HG03342 (cell line): ENCODE data around the gene CLC.
A peak's percentile ranks its signal among the peaks of the same experiment; 100 is the strongest.
"Not testable (repeated sequence)": the region's sequence is repeated elsewhere in the genome, so short reads cannot be mapped to it uniquely, and the experiment has no call there.

Source experiments
- ATAC-seq: cut with Tn5 transposase; IDR thresholded peaks from one replicate; pipeline ENCODE4 v1.9.1; 2021; ENCODE audit warnings: mild to moderate bottlenecking, moderate library complexity; ENCODE audit not compliant: unreplicated experiment

CLC gene

GRCh38 chr19:39737891-39738290, at the start of gene CLC:
Gene CLC (minus strand): TSS chr19:39738029. CDS start chr19:39737952, 77 bp downstream.
- ATAC-seq, result no peak

GRCh38 chr19:39780894-39781293, 43.1 kb upstream of the CLC start:
- ATAC-seq, result no peak

GRCh38 chr19:39778763-39779162, 40.9 kb upstream of the CLC start, which contains the start of gene LEUTX:
Gene LEUTX (plus strand): TSS chr19:39778854. CDS start chr19:39778921, 67 bp downstream.
- ATAC-seq, result no peak

GRCh38 chr19:39768786-39769185, 31.0 kb upstream of the CLC start:
- no peak for ATAC-seq

- ATAC-seq, result no peak
Measured at GRCh38 chr19:39768334-39768733, 30.5 kb upstream of the CLC start.

GRCh38 chr19:39765091-39766076, 27.6 kb upstream of the CLC start:
- no peak for ATAC-seq

GRCh38 chr19:39761851-39762250, 24.0 kb upstream of the CLC start:
- ATAC-seq, result not testable (repeated sequence)

- ATAC-seq, result peak; percentile 29
Measured at GRCh38 chr19:39759457-39760184, 21.8 kb upstream of the CLC start.

- no peak for ATAC-seq
Measured at GRCh38 chr19:39754971-39755370, 17.1 kb upstream of the CLC start.

- no peak for ATAC-seq
Measured at GRCh38 chr19:39754544-39754943, 16.7 kb upstream of the CLC start.

GRCh38 chr19:39752795-39753194, 15.0 kb upstream of the CLC start:
- no peak for ATAC-seq

GRCh38 chr19:39752390-39752789, 14.6 kb upstream of the CLC start:
- no peak for ATAC-seq

GRCh38 chr19:39749981-39750380, 12.2 kb upstream of the CLC start:
- no peak for ATAC-seq

GRCh38 chr19:39746836-39747529, 9.2 kb upstream of the CLC start:
- ATAC-seq, result no peak

- ATAC-seq, result no peak
Measured at GRCh38 chr19:39745643-39746042, 7.8 kb upstream of the CLC start.

- ATAC-seq, result no peak
Measured at GRCh38 chr19:39740395-39740794, 2.6 kb upstream of the CLC start.

GRCh38 chr19:39738814-39739213, 985 bp upstream of the CLC start:
- ATAC-seq, result no peak

- ATAC-seq, result no peak
Measured at GRCh38 chr19:39737351-39737750, 478 bp downstream of the CLC start.

GRCh38 chr19:39736088-39736487, 1.7 kb downstream of the CLC start:
- ATAC-seq, result no peak

- no peak for ATAC-seq
Measured at GRCh38 chr19:39735688-39736087, 2.1 kb downstream of the CLC start.

GRCh38 chr19:39733841-39734240, 4.0 kb downstream of the CLC start:
- no peak for ATAC-seq
